GM19397 (cell line): ENCODE measurements around the gene OPN4.

Experiments used
- ATAC-seq: cut with Tn5 transposase; IDR thresholded peaks from one replicate; pipeline ENCODE4 v1.9.1; 2021; ENCODE audit warnings: mild to moderate bottlenecking, moderate library complexity; ENCODE audit not compliant: unreplicated experiment

OPN4 gene

GRCh38 chr10:86678999-86679792, 24.8 kb downstream of the OPN4 start:
- ATAC-seq = peak; percentile 48

GRCh38 chr10:86681047-86681446, 26.7 kb downstream of the OPN4 start:
- no peak for ATAC-seq

DNA sequence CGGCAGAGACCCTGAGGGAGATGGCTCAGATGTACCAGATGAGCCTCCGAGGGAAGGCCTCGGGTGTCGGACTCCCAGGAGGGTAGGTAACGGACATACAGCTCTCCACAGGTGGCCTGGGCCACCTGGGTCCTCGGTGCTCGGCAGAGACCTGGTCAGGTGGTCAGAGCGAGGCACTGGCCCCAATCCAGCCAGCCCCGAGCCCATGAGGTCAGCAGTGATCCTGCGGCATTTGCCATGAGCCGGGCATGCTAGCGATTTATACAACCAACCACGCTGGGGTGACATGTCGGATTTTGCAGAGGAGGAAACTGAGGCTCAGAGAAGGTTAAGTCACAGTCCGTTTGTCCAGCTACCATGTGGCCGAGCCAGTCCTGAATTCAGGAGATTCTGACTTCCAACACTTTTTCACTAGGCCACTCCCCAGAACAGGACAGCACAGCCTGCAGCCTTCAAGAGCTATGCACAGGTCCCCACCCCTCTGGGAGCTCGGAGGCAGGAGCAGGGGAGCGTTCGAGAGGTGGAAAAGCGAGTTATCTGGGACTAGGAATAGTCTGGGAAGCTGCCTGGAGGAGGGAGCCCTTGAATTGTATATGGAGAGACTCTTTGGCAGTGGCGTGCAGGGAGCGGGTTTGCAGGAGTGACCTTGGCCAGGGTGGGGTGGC, 27.5 kb downstream of the OPN4 start:
- ATAC-seq = no peak

DNA sequence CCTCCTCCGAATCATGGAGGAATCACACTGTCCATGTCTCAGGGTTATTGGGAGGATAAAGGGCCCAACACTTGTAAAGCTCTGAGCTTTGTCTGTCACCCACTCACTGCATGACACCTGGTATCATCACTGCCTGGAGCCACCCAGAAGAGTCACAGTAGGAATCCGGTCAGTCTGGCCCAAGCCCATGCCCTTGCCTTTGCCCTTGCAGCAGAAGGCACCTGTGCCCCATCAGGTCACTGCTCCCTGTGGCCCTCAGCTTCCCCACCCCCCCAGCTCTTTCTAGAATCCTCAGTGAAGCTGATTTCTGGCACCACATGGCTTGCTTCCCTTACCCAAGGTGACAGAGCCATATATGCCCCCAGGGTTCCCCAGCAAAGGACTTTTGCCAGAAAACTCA, 28.3 kb downstream of the OPN4 start:
- no peak for ATAC-seq

DNA sequence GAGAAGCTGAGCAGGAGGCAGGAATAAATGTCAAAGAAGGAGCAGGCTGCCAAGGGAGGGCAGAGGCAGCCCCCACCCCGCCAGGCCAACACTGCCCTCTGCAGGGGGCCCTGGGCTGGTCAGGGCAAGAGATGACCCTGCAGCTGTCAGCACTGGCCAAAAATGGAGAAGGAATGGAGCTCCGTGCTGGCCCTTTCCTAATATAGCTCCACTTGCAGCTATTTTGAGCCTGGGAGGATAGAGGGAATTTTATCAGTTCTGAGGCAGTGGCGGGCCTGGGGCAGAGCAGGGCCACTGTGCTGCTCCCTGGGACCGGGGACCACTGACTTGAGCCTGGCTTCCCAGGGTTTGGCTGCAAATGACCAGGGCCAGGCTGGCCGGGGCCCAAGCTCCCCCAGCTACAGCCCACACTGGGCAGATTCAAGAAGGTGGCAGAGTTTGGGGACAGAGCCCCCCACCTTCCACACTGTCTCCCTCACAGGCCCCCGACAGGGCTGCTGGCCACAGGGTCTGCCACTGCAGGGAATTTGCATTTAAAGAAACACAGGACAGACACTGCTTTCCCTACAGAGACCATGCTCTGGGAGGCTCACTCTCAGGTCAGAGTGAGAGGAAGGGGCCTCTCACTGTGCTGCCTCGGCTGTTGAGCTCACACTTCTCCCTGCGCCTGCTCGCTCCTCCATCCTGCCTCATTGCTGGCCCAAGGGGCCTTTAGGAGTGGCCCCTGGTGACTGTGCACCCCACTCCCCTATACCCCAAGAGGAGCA, 30.2 kb downstream of the OPN4 start:
- ATAC-seq = no peak

GRCh38 chr10:86685416-86685815, 31.1 kb downstream of the OPN4 start:
- no peak for ATAC-seq

DNA sequence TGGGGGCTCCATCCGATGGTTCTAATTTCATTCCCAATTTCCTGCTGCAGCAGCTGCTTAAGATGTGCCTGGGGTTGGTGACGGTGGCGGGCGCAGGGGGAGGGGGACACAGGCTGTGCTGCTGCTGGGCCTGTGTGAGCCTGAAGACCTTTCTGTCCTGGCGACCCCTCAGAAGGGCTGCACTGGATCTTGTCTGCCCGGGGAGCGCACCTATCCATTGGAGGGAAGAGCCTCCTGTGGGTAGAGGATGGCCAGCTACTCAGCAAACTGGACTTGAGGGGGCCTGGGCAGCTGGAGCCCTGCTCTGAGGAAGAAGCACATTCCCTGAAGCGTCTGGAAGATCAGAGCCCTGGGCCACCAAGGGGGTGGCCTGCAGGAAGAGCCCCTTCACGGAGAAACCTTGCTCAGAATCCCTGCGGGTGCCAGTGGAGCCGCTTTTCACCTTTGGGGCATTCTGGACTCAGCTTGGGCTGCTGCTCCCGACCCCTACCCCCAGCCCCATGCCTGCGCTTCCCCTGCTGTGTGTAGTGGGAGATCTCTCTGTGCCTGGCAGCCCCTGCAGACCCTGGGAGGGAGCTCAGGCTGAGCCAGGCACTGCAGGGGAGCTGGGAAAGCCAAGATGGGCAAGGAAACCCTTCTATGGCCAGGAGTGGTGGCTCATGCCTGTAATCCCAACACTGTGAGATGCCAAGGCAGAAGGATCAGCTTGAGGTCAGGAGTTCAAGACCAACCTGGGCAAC, 31.7 kb downstream of the OPN4 start:
- ATAC-seq = no peak

- ATAC-seq = no peak
Measured at GRCh38 chr10:86686972-86687371, 32.6 kb downstream of the OPN4 start.

- no peak for ATAC-seq
Measured at GRCh38 chr10:86687750-86688149, 33.4 kb downstream of the OPN4 start.

DNA sequence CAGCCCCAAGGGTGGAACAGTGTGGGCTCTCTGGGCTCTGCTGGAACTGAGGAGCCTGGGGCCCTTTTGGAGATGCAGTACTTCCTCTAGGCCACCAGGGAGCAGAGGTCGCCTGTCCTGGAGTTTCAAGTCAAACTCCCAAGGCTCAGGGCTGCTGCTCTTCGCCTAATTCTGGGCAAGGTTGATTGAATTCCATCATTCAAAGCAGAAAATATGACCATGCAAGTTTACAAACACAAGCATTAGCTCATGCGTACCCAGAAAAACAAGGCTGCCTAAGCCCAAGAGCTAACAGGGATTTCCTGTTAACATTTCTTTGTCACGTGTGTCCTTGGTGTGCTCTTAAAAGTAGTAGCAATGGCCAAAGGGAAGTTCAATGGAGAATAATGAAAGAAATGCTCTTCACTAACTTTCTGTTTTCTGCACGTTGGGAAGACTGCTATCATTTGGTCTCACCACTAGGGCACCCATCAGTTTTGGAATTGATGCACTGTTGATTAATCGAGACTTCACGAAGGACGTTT, 34.1 kb downstream of the OPN4 start:
- peak; percentile 76 for ATAC-seq

- no peak for ATAC-seq
Measured at GRCh38 chr10:86689146-86689545, 34.8 kb downstream of the OPN4 start.

GRCh38 chr10:86690231-86690630, 35.9 kb downstream of the OPN4 start:
- ATAC-seq = no peak

DNA sequence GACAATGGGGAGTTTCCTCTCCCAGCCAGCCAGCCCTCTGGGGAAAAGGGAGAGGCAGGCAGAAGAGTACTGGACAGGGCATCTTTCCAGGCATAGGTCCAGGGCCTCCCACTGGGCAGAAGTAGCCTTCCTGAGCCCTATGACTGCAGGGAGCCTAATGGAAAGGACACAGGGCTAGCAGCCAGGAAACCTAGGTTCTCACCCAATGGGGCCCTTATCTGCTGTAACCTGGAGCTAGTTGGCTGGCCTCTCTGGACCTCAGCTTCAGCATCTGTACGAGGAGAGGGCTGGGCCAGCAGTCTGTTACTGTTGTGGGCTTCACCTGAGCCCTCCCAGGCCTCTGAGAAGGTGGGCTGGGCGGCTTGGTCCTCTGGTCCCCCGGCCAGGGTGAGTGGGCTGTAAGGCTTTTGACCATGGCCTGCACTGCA, 36.3 kb downstream of the OPN4 start:
- ATAC-seq = no peak

DNA sequence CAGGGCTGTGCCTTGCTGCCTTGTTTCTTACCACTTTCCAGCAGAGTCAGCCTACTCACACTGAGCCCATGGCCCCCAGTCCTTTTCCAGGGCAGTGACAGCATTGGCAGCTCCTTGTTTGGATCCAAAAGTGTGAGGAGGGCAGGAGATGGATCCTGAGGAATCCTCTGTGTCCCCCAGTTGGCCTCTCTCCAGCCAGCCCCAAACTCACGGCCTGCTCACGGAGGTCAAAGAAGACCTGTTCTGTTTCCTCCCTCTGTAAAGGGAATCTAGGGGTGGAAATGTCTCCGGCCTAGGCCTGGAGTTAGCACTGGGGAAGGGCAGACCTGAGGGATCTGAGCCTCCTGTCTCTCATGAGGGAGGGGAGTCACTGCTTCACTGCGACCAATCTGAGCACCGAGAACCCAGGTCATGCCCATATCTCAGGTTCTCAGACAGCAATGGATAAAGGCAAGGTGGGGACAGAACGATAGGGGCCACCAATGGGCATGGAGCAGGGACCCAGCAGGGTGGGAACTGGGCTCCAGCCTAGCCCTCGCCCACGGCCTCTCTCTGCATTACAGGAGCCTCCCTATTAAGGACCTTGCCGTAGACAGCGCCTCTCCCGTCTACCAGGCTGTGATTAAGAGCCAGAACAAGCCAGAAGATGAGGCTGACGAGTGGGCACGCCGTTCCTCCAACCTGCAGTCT, 37.1 kb downstream of the OPN4 start:
- no peak for ATAC-seq

- no peak for ATAC-seq
Measured at GRCh38 chr10:86692023-86692514, 37.7 kb downstream of the OPN4 start.

GRCh38 chr10:86692664-86693063, 38.3 kb downstream of the OPN4 start:
- no peak for ATAC-seq

GRCh38 chr10:86693275-86693674, 38.9 kb downstream of the OPN4 start:
- no peak for ATAC-seq

- no peak for ATAC-seq
Measured at GRCh38 chr10:86693721-86694369, 39.5 kb downstream of the OPN4 start.

GRCh38 chr10:86698207-86698940, 44.0 kb downstream of the OPN4 start:
- ATAC-seq = no peak
